Measurements from ENCODE around the gene TRIM17.

The TRIM17 gene

GRCh38 chr1:228399531-228400236 is 17.0 kb downstream of the TRIM17 start:
- DNase-seq: no peak

GRCh38 chr1:228398741-228399461 is 17.8 kb downstream of the TRIM17 start:
- no peak for DNase-seq

DNA sequence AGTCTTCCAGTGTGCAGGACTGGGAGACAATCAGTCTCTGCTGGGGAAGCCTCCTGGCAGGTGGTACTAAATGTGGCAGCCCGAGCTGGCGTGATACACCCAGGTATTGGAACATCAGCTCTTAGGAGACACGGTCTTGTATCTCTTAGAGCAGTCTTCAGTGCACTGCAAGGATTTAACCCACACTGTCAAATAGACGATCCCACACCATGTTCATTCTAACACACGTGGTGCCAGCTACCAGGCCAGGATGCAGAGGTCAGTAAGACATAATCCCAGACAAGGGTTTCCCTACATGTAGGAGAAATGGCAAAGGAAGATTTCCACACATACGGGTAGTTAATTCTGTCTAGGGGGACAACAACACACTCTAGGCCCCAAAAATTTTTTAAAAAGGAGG is 18.7 kb downstream of the TRIM17 start:
- no peak for DNase-seq

- DNase-seq: no peak
These were observed 19.6 kb downstream of the TRIM17 start for GRCh38 chr1:228396770-228397662.

GRCh38 chr1:228394571-228395394 is 21.9 kb downstream of the TRIM17 start:
- DNase-seq: no peak

- no peak for DNase-seq
These were observed 22.7 kb downstream of the TRIM17 start for GRCh38 chr1:228393811-228394570.

DNA sequence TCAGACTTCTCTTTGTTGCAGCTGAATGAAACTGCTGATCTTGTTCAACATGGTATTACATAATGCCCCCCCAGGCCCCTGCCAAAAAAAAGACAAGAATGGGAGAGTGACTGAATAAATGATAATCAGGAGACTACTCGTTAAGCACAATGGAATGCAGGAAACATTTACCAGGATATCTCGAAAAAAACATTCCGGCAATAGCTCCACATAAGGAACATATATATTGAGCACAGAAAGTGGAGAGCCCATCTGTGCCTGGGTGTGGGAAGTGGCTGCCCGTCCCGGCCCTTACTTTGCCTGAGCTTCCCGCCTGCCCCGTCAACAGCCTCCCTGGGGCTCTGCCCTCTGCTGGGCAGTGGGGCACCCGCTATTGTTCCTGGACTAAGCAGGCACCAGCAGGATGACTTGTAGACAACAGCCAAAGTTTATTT is 23.4 kb downstream of the TRIM17 start:
- DNase-seq: no peak

DNA sequence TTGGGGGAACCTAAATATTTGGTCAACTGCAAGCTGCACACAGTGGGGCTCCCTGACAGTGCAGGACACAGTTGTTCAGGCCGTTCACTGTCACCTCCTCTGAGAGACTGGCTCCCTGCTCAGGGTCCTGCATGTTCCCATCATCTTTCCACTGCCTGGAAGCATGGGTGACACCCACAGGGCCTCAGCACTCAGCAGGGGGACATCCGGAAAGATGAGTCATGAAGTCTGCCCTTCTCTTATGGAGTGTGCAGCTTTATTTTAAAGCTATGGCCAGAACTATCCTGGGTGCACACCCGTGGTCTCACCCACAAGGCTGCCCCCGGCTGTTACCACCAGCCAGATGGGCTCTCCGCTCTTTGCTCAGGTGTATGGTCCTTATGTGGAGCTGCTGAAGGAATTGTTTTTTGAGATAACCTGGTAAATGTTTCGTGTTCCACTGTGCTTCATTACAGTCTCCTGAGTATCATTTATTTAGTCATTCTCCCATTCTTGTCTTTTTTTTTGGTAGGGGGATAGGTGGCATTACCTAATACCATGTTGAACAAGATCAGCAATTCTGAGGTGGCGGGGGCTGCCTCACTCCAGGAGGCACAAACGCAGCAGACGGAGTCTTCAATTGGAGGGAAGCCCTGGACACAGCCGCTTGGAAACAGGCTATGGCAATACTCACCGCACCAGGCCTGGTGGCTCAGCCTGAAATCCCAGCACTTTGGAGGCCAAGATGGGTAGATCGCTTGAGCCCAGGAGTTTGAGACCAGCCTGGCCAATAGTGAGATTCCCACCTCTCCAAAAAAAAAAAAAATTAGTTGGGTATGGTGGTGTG is 24.3 kb downstream of the TRIM17 start:
- no peak for DNase-seq

DNA sequence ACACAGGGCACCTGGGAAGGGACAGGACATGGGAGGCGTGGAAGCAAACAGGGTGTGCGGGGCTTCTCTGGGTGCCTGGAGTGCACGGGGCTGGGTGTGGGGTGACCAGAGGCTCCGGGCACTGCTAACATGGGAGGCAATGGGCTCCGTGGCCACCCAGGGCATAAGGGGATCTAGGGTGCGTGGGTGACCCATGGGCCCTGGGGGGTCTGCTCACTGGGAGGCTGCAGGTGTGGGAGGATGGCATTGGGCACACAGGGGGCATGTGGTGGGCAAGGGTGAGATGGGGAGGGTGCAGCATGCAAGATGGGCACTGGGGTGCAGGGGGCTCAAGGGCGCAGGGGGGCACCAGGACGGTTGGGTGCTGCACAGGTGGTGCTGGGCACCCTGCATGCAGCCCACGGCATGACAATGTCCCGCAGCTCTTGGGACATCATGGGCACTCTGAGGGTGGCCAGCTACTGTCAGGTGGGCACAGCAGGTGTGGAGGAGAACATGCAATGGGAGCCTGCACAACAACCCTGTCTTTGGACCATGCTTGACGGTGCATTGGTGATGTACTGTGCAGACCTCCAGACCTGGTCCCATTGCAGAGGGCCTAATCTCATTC is 25.1 kb downstream of the TRIM17 start:
- no peak for DNase-seq

DNA sequence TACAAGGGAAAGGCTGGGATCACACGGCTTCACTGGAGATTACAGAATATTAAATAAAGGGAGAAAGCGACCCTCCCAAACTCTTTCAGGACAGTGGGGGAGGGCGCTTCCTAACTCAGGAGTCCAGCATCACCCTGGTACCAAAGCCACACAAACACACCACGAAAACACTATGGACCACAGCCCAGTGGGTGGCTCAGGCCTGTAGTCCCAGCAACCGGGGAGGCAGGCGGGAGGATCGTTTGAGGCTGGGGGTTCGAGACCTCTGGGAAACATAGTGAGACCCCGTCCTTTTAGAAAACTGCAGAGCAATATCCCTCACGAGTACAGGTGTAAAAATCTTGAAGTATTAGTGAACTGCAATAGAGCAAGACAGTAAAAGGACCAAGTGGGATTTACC is 26.0 kb downstream of the TRIM17 start:
- DNase-seq: no peak

- DNase-seq: no peak
These were observed 29.3 kb downstream of the TRIM17 start for GRCh38 chr1:228387321-228387720.

DNA sequence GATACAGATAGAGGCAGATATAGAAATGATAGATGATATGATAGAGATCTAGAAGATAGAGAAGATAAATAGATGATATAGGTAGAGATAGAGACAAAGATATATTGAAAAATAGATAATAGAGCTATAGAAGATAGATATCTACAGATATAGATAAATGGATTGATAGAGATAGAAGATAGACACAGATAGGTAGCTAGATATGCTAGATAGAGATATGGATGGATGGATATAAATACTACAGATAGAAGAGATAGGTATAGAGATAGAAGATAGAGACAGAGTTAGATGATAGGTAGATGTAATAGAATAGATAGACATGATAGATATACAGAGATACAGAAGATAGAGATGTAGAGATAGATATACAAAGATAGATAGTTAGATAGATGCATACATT is 31.4 kb downstream of the TRIM17 start:
- no peak for DNase-seq

GRCh38 chr1:228383773-228384172 is 32.9 kb downstream of the TRIM17 start:
- no peak for DNase-seq

GRCh38 chr1:228381356-228381755 is 35.3 kb downstream of the TRIM17 start:
- DNase-seq: no peak

DNA sequence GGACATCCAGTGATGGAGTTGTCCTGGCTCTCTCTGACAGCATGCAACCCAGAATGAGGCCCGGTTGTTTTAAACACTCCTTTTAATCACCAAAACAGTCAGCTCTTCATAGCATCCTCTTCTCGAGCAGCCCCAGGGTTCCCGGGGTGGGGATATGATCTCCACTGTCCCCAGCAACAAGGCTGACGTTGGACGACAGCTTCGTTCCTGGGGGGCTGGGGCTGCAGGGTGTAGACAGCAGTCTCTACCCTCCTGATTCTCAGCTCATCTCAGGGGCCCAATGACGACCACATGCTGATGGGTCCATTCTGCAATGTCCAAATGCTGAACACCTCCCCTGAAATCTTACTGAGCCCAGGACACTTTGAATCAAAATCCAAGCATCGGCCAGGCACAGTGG is 37.0 kb downstream of the TRIM17 start:
- no peak for DNase-seq

GRCh38 chr1:228378873-228379460 is 37.7 kb downstream of the TRIM17 start:
- no peak for DNase-seq

- peak; percentile 45 to 71 for DNase-seq
These were observed 38.4 kb downstream of the TRIM17 start for GRCh38 chr1:228378090-228378872.

- DNase-seq: no peak
These were observed 39.0 kb downstream of the TRIM17 start for GRCh38 chr1:228377664-228378089.
